Spleen (tissue), 7 donors: ENCODE results near the gene OTOS.

ENCODE experiments used
- POLR2A ChIP-seq, 3 donors: fragments of 450-650 bp; IDR thresholded peaks; one replicate each; pipeline ENCODE4 v1.5.1; 2017; ENCODE audit warnings: antibody characterized with exemption in 3 of 3, mild to moderate bottlenecking in 1 of 3
- POLR2AphosphoS5 ChIP-seq, 3 donors: sonication (generic); formaldehyde crosslinking; IDR thresholded peaks; one replicate each; pipeline ENCODE4 v1.5.1; 2017; ENCODE audit warnings: antibody characterized with exemption in 3 of 3
- TF ChIP-seq, protein P1 (sequence below), 11 experiments: fragments of 200-600 bp in 7 of 11; fragments of 450-650 bp in 4 of 11; sonication (generic) in 4 of 11; IDR thresholded peaks in 8 of 11; conservative IDR thresholded peaks in 3 of 11; 1 replicate in 7 of 11; 2 replicates in 4 of 11; pipeline versions ENCODE4 v1.4.0 to v1.8.0; 2016 to 2021; ENCODE audit warnings: antibody characterized with exemption in 11 of 11, inconsistent platforms in 4 of 11, mild to moderate bottlenecking in 1 of 11
- donor health status: DM: no; HTN: no; CAD: no; lungs with moderate emphysema.
- donor health status: DM: no; HTN: no; CAD: no.
- donor health status: DM: no; HTN: no; CAD: no.

- TF ChIP-seq, protein P1, sequence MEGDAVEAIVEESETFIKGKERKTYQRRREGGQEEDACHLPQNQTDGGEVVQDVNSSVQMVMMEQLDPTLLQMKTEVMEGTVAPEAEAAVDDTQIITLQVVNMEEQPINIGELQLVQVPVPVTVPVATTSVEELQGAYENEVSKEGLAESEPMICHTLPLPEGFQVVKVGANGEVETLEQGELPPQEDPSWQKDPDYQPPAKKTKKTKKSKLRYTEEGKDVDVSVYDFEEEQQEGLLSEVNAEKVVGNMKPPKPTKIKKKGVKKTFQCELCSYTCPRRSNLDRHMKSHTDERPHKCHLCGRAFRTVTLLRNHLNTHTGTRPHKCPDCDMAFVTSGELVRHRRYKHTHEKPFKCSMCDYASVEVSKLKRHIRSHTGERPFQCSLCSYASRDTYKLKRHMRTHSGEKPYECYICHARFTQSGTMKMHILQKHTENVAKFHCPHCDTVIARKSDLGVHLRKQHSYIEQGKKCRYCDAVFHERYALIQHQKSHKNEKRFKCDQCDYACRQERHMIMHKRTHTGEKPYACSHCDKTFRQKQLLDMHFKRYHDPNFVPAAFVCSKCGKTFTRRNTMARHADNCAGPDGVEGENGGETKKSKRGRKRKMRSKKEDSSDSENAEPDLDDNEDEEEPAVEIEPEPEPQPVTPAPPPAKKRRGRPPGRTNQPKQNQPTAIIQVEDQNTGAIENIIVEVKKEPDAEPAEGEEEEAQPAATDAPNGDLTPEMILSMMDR (IDR thresholded peaks at IDR 0.05 in 8 of 11, conservative IDR thresholded peaks at IDR 0.05 in 3 of 11): no peak
- no peak for TF ChIP-seq POLR2AphosphoS5 (IDR thresholded peaks at IDR 0.05)
- no peak for TF ChIP-seq POLR2A (IDR thresholded peaks at IDR 0.05)
These were observed 49.2 kb upstream of the OTOS start for GRCh38 chr2:240189686-240190085.
